Activated CD4-positive, CD25-positive, alpha-beta regulatory T cell (primary cell): ENCODE results near the gene REM2.

ENCODE experiments used
- DNase-seq, 4 experiments: peaks; one replicate each; lab custom pipeline; 2025; lab: John Stamatoyannopoulos, UW

Gene REM2

GRCh38 chr14:22883173-22883976 lies at the start of gene REM2:
REM2 (plus strand) TSS chr14:22883222; CDS start chr14:22883288, 66 bp downstream.
- no peak for DNase-seq

- DNase-seq = no peak
Observed at GRCh38 chr14:22835505-22835904, 47.5 kb upstream of the REM2 start.

DNA sequence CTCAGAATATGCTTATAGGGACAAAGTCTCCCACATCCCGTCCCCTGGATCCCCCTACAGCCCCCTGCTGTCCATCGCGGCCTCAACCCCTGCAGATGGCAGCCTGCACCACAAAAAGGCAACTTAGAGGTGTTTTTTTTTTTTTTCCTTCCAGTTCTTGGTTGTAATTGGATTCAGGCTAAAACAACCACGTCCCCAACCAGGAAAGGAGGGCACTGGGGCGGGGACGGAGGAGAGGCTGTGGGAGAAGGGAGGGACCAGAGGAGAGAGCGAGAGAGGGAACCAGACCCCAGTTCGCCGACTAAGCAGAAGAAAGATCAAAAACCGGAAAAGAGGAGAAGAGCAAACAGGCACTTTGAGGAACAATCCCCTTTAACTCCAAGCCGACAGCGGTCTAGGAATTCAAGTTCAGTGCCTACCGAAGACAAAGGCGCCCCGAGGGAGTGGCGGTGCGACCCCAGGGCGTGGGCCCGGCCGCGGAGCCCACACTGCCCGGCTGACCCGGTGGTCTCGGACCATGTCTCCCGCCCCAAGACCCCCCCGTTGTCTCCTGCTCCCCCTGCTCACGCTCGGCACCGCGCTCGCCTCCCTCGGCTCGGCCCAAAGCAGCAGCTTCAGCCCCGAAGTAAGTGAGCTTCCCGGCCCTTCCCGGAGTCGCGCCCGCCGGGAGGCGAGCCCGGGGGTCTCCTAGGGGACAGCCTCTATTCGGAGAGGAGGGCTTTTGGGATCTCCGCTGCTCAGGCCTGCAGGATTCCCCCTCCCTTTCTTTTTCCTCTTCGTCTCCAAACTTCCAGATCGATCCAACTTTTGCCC lies 46.5 kb upstream of the REM2 start, which contains the start of gene MMP14:
Gene MMP14 (plus strand): TSS at position 285 of the 813 bp plus-strand sequence. CDS start 233 bp downstream, at position 518.
- DNase-seq = no peak

- DNase-seq = no peak
Observed at GRCh38 chr14:22837114-22837749, 45.8 kb upstream of the REM2 start.

DNA sequence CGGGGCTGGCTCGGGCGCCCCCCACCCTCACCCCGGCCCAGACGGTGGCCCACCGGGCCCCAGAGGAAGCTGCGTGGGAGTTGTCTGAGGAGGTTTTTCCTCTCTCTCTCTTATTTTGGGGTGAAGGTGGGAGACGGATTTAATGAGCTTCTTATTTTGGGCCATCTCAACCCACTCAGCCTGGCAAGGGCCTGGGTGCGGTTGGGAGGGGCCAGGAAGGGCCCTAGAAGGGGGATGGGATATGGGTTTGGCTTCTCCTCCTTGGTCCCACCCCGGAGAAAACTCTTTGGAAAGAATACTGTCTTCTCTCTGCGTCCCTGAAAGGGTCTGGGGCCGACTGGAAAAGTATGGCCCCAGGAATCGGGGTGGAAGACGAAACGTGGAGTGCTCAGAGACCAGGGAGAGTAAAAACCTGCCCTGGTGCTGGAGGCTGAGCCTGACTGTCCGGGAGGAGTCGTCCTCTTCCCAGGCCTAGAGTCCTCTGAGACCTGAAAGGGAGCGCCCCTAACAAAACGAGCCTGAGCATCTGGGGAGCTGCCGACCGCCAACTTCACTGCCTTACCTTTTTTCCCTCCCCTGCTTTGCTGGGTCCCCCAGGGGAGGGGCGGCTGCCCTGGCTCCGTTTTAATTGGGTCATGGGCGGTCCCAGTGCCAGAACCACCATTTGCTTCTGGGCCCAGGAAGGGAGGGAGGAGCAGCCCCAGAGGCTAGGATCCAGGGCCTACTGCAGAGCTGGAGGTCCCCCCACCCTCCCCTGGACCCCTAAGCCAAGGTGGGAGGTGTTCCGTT lies 45.1 kb upstream of the REM2 start:
- DNase-seq = no peak

- no peak for DNase-seq
Observed at GRCh38 chr14:22838631-22839041, 44.4 kb upstream of the REM2 start.

GRCh38 chr14:22839159-22839779 lies 43.8 kb upstream of the REM2 start:
- no peak for DNase-seq

DNA sequence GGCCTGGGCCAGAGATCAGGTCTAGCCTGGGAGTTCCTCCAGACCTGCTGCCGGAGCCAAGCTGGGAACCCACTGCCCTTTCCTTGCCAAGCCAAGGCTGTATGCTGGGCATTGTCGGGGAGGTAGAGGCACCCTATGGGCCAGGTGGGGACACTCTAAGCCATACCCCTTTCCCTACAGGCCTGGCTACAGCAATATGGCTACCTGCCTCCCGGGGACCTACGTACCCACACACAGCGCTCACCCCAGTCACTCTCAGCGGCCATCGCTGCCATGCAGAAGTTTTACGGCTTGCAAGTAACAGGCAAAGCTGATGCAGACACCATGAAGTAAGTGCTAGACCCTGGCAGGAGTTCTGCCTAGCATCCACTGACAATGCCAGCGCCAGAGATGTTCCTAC lies 41.7 kb upstream of the REM2 start:
- DNase-seq = no peak

DNA sequence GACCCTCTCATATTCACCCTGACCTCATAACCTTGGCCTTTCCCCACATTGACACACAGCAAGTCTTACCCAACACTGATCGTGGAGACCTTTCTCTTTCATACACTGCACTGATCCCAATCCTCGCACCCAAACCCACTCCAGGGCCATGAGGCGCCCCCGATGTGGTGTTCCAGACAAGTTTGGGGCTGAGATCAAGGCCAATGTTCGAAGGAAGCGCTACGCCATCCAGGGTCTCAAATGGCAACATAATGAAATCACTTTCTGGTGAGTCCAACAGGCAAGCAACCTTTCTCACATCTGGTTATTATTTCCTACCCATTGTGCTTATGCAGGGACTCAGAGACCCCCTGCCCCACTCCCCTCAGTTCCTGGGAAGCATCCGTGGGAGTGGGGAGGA lies 41.3 kb upstream of the REM2 start:
- no peak for DNase-seq

DNA sequence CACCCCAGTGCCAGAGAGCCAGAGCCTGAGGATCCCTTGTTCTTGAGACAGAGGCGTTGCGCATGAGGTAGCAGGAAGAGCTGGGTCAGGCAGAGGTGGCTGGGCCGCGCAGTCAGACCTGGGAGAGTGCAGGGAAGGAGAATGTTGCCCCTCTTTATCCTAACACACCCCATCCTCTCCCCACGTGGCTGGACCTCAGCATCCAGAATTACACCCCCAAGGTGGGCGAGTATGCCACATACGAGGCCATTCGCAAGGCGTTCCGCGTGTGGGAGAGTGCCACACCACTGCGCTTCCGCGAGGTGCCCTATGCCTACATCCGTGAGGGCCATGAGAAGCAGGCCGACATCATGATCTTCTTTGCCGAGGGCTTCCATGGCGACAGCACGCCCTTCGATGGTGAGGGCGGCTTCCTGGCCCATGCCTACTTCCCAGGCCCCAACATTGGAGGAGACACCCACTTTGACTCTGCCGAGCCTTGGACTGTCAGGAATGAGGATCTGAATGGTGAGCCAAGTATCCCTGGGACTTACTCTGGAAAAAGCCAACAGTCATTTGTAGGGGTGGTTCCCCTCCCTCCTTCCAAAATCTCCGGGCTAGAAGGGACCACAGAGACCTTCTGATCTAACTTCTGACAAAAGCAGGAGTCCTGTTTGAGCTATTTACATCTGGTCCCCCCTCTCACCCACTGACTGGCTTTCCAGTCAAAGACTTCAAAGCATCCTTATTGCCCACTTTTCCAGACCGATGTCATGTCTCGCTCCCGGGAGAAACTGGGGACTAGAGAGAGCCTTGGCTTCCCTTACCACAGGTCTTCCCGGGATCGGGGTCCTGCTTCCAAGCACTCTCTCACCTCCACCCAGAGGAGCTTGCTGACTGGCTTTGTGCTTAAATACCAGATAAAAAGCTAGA lies 40.6 kb upstream of the REM2 start:
- no peak for DNase-seq

GRCh38 chr14:22843123-22843925 lies 39.7 kb upstream of the REM2 start:
- no peak for DNase-seq

DNA sequence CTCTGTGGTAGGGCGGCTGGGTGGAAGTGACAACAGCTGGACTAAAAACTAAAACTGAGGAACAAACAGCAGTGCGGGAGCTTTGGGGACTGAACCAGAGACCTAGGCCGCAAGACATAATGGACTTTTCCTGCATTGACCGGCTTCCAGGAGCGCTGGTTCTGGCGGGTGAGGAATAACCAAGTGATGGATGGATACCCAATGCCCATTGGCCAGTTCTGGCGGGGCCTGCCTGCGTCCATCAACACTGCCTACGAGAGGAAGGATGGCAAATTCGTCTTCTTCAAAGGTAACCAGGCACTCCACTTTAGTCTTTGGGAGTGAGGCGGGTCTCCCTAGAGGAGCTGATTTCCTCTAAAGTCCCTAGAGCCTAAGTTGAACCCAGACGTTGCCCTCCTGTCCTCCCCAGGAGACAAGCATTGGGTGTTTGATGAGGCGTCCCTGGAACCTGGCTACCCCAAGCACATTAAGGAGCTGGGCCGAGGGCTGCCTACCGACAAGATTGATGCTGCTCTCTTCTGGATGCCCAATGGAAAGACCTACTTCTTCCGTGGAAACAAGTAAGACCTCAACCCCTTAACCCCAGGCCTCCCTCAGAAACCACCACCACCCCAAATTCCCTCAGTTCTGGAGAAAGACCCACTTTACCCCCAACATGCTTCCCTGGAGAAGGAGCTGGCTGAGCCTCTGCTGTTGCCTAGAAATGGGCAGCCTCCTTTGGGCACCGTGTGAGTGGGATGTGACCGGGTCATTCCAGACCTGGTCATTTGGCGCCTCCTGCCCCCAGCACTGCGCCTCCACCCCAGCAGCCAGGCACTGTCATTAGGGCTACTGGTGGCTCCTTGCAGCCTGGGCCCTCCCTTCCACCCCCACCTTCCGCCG lies 38.6 kb upstream of the REM2 start:
- no peak for DNase-seq

- no peak for DNase-seq
Observed at GRCh38 chr14:22845103-22845394, 38.0 kb upstream of the REM2 start.

DNA sequence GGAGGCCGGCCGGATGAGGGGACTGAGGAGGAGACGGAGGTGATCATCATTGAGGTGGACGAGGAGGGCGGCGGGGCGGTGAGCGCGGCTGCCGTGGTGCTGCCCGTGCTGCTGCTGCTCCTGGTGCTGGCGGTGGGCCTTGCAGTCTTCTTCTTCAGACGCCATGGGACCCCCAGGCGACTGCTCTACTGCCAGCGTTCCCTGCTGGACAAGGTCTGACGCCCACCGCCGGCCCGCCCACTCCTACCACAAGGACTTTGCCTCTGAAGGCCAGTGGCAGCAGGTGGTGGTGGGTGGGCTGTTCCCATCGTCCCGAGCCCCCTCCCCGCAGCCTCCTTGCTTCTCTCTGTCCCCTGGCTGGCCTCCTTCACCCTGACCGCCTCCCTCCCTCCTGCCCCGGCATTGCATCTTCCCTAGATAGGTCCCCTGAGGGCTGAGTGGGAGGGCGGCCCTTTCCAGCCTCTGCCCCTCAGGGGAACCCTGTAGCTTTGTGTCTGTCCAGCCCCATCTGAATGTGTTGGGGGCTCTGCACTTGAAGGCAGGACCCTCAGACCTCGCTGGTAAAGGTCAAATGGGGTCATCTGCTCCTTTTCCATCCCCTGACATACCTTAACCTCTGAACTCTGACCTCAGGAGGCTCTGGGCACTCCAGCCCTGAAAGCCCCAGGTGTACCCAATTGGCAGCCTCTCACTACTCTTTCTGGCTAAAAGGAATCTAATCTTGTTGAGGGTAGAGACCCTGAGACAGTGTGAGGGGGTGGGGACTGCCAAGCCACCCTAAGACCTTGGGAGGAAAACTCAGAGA lies 37.0 kb upstream of the REM2 start:
- no peak for DNase-seq

DNA sequence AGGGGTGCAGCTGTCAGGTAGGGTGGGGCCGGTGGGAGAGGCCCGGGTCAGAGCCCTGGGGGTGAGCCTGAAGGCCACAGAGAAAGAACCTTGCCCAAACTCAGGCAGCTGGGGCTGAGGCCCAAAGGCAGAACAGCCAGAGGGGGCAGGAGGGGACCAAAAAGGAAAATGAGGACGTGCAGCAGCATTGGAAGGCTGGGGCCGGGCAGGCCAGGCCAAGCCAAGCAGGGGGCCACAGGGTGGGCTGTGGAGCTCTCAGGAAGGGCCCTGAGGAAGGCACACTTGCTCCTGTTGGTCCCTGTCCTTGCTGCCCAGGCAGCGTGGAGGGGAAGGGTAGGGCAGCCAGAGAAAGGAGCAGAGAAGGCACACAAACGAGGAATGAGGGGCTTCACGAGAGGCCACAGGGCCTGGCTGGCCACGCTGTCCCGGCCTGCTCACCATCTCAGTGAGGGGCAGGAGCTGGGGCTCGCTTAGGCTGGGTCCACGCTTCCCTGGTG lies 36.2 kb upstream of the REM2 start:
- no peak for DNase-seq

DNA sequence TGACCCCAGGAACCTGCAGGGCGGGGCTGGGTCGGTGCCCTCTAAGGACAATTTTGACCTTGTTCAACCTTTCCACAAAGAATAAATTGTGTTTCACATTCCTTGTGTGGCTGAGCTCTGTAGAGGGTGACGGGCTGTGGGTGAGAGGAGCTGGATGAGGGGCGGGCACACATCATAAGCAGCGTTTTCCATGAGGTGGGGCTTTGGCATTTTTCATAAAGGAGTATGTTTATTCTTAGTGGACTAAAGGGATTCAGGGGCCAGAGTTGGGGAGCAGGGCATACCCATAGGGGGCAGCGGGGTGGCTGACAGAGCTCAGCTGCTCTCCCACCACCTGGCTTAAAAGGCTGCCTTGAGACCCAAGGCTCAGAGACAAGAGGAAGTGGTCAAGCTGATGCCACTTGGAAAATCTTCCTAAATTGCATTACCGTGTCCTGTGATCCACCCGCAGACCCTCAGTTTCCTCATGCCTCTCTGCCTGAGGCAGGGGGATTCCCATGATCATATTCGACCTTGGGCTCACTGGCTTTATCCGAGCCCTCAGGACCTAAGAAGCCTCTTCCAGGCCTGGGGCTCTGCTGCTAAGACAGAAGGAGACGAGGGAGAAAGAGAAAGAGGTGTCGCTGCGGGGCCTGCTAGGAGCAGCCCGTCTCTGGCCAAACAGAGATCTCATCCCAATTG lies 35.2 kb upstream of the REM2 start:
- no peak for DNase-seq
